NCI-H82 (cell line): ENCODE results near the gene MAP3K4.
A peak's percentile ranks its signal among the peaks of the same experiment; 100 is the strongest.
"Not testable (repeated sequence)": the region's sequence is repeated elsewhere in the genome, so short reads cannot be mapped to it uniquely, and the experiment has no call there.

Experiments used
- DNase-seq: peaks from one replicate; lab custom pipeline; 2025; lab: John Stamatoyannopoulos, UW

The MAP3K4 gene

GRCh38 chr6:160972594-160972993 is 19.0 kb upstream of the MAP3K4 start:
- DNase-seq: not testable (repeated sequence)

- no peak for DNase-seq
Measured at GRCh38 chr6:160973311-160974250, 18.0 kb upstream of the MAP3K4 start.

GRCh38 chr6:160974304-160974771 is 17.2 kb upstream of the MAP3K4 start:
- no peak for DNase-seq

GRCh38 chr6:160975162-160975561 is 16.4 kb upstream of the MAP3K4 start:
- DNase-seq: no peak

- not testable (repeated sequence) for DNase-seq
Measured at GRCh38 chr6:160975961-160976360, 15.6 kb upstream of the MAP3K4 start.

GRCh38 chr6:160978141-160978901 is 13.2 kb upstream of the MAP3K4 start:
- no peak for DNase-seq

- peak; percentile 79 for DNase-seq
Measured at GRCh38 chr6:160979061-160979708, 12.4 kb upstream of the MAP3K4 start.

- not testable (repeated sequence) for DNase-seq
Measured at GRCh38 chr6:160983377-160983948, 8.1 kb upstream of the MAP3K4 start.

- no peak for DNase-seq
Measured at GRCh38 chr6:160986851-160987250, 4.7 kb upstream of the MAP3K4 start.

- no peak for DNase-seq
Measured at GRCh38 chr6:160987265-160987664, 4.3 kb upstream of the MAP3K4 start.

GRCh38 chr6:160990847-160991405 is 643 bp upstream of the MAP3K4 start:
- no peak for DNase-seq

GRCh38 chr6:160992061-160992979 is 751 bp downstream of the MAP3K4 start:
- peak; percentile 86 for DNase-seq

GRCh38 chr6:160992980-160993314 is 1.4 kb downstream of the MAP3K4 start:
- DNase-seq: no peak

- DNase-seq: no peak
Measured at GRCh38 chr6:160995271-160995670, 3.7 kb downstream of the MAP3K4 start.

GRCh38 chr6:160996131-160996601 is 4.6 kb downstream of the MAP3K4 start:
- DNase-seq: no peak

GRCh38 chr6:160998217-160998616 is 6.6 kb downstream of the MAP3K4 start:
- DNase-seq: no peak

GRCh38 chr6:160998766-160999165 is 7.2 kb downstream of the MAP3K4 start:
- DNase-seq: no peak

GRCh38 chr6:160999516-160999915 is 7.9 kb downstream of the MAP3K4 start:
- peak; percentile 62 for DNase-seq

GRCh38 chr6:161000632-161001031 is 9.1 kb downstream of the MAP3K4 start:
- DNase-seq: no peak

GRCh38 chr6:161001421-161001820 is 9.9 kb downstream of the MAP3K4 start:
- peak; percentile 16 for DNase-seq

- no peak for DNase-seq
Measured at GRCh38 chr6:161003336-161003735, 11.8 kb downstream of the MAP3K4 start.
